SK-N-SH treated with all-trans-retinoic acid at 6 μM for 48 hours (cell line): Measurements from ENCODE around the gene AUH.

Experiments
- CREB5 ChIP-seq: fragments of 250-450 bp; sonication (Bioruptor Pico); IDR thresholded peaks from 2 replicates; pipeline ENCODE4 v1.5.1; 2020; ENCODE audit warnings: low read depth, mild to moderate bottlenecking, moderate library complexity
- CSRNP3 ChIP-seq: fragments of 250-450 bp; sonication (Bioruptor Pico); IDR thresholded peaks from 2 replicates; pipeline ENCODE4 v1.5.1; 2021; ENCODE audit warnings: mild to moderate bottlenecking, moderate library complexity
- ESRRG ChIP-seq: fragments of 250-450 bp; sonication (Bioruptor Pico); IDR thresholded peaks from 2 replicates; pipeline ENCODE4 v1.6.1; 2021; ENCODE audit warnings: mild to moderate bottlenecking
- TSHZ2 ChIP-seq: fragments of 250-450 bp; sonication (Bioruptor Pico); IDR thresholded peaks from 2 replicates; pipeline ENCODE4 v1.5.0; 2020; ENCODE audit warnings: mild to moderate bottlenecking, moderate library complexity
- ZFP30 ChIP-seq: fragments of 450-650 bp; formaldehyde crosslinking; IDR thresholded peaks from 2 replicates; pipeline ENCODE4 v1.5.0; 2022; ENCODE audit warnings: mild to moderate bottlenecking, moderate library complexity
- ZNF70 ChIP-seq: fragments of 450-650 bp; formaldehyde crosslinking; IDR thresholded peaks from 2 replicates; pipeline ENCODE4 v1.5.0; 2020; ENCODE audit warnings: mild to moderate bottlenecking, moderate library complexity

- TF ChIP-seq CREB5 (CRISPR knock-in tag) (no peak), ZFP30 (CRISPR knock-in tag) (no peak), ESRRG (CRISPR knock-in tag) (no peak), TSHZ2 (CRISPR knock-in tag) (no peak), ZNF70 (CRISPR knock-in tag) (no peak), CSRNP3 (CRISPR knock-in tag) (no peak)
These were observed 149.0 kb downstream of the AUH start for GRCh38 chr9:91212596-91213243.
